Uterus (tissue), 4 donors: ENCODE measurements around the gene SHC2. TPM values are rescaled to one million over a fixed set of nuclear protein-coding genes. Genes with fewer than 3 reads are reported as not detected.
"Not testable (repeated sequence)": the region's sequence is repeated elsewhere in the genome, so short reads cannot be mapped to it uniquely, and the experiment has no call there.

Experiments used
- DNase-seq, 2 donors: peaks; one replicate each; pipeline ENCODE4 v3.0.0-alpha.2; 2019 to 2020
- H3K27ac ChIP-seq, 2 donors: fragments of 200-600 bp; sonication (generic); 1 replicate in 1 of 2; 2 replicates in 1 of 2; pipeline ENCODE4 v1.5.1; 2016 to 2018
- H3K27me3 ChIP-seq, 2 donors: fragments of 200-600 bp; sonication (generic); one replicate each; pipeline ENCODE4 v1.5.1; 2018 to 2019; ENCODE audit warnings: control low read depth in 1 of 2
- H3K36me3 ChIP-seq, 2 donors: fragments of 200-600 bp; sonication (generic); one replicate each; pipeline ENCODE4 v1.5.1; 2019; ENCODE audit warnings: control low read depth in 1 of 2
- H3K4me1 ChIP-seq, 2 donors: fragments of 200-600 bp; sonication (generic); one replicate each; pipeline ENCODE4 v1.5.1; 2018 to 2019; ENCODE audit warnings: control low read depth in 1 of 2
- H3K4me3 ChIP-seq, 2 donors: fragments of 200-600 bp; sonication (generic); 1 replicate in 1 of 2; 2 replicates in 1 of 2; pipeline ENCODE4 v1.5.1; 2018 to 2019; ENCODE audit warnings: mild to moderate bottlenecking in 1 of 2
- H3K9me3 ChIP-seq, 2 donors: fragments of 200-600 bp; sonication (generic); one replicate each; pipeline ENCODE4 v1.5.1; 2019; ENCODE audit warnings: control low read depth in 1 of 2
- POLR2A ChIP-seq, 2 donors: fragments of 450-650 bp; IDR thresholded peaks; one replicate each; pipeline ENCODE4 v1.6.1; 2016; ENCODE audit warnings: antibody characterized with exemption in 2 of 2, mild to moderate bottlenecking in 1 of 2, moderate library complexity in 1 of 2
- intact Hi-C: fragments of 100-400 bp; cut with DNase I; formaldehyde crosslinking; loops from one replicate; pipeline ENCODE4 v1.15.1; 2023; ENCODE audit warnings: low total_unique reads
- total RNA-seq, 4 donors: library from RNA; depleted of rRNA in 3 of 4; stranded (reverse); fragments of >200 nt in 3 of 4; gene quantifications; one replicate each; pipeline versions ENCODE4 v1.1.0 to v1.2.4, GENCODE V29; 2014 to 2023
- TF ChIP-seq, protein P1 (sequence below), 4 experiments: fragments of 200-600 bp in 2 of 4; fragments of 450-650 bp in 2 of 4; sonication (generic) in 2 of 4; IDR thresholded peaks; one replicate each; pipeline ENCODE4 v1.5.1; 2016 to 2019; ENCODE audit warnings: antibody characterized with exemption in 4 of 4, mild to moderate bottlenecking in 2 of 4, moderate library complexity in 1 of 4
- donor health status: DM: yes; HTN: yes; CAD: no.

SHC2 gene
- total RNA-seq, 4 donors from 2014 or later, result 2.9 to 43.6 (median 8.4) TPM

DNA sequence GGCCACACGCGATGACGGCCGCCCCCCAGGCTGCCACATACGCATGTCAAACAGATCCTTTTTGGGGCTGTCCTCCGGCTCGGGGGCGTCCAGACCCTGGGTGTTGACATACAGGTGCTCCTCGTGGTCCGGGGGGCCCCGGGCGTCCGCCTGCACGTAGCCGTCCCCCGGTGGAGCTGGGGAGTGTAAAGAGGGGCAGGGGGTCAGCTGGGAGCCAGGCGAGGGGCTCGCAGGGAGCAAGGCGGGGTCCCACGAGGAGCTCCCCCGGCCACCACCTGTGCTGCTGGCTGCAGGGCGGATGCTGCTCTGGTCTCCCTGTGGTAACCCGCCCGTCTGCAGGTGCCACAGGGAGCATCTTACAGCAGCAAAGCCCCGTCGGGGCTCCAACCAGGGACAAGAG is 35.8 kb downstream of the SHC2 start:
- H3K4me1 ChIP-seq, result no peaks in the 10 kb centered on the region
- H3K9me3 ChIP-seq, result no peaks in the 10 kb centered on the region
- no peak overlapping the region for H3K4me3 ChIP-seq
- H3K36me3 ChIP-seq, result no peaks in the 10 kb centered on the region
- no peak for DNase-seq
- TF ChIP-seq, protein P1, sequence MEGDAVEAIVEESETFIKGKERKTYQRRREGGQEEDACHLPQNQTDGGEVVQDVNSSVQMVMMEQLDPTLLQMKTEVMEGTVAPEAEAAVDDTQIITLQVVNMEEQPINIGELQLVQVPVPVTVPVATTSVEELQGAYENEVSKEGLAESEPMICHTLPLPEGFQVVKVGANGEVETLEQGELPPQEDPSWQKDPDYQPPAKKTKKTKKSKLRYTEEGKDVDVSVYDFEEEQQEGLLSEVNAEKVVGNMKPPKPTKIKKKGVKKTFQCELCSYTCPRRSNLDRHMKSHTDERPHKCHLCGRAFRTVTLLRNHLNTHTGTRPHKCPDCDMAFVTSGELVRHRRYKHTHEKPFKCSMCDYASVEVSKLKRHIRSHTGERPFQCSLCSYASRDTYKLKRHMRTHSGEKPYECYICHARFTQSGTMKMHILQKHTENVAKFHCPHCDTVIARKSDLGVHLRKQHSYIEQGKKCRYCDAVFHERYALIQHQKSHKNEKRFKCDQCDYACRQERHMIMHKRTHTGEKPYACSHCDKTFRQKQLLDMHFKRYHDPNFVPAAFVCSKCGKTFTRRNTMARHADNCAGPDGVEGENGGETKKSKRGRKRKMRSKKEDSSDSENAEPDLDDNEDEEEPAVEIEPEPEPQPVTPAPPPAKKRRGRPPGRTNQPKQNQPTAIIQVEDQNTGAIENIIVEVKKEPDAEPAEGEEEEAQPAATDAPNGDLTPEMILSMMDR (IDR thresholded peaks at IDR 0.05), result no peak
- TF ChIP-seq POLR2A (IDR thresholded peaks at IDR 0.05), result no peak
- no peaks in the 10 kb centered on the region for H3K27me3 ChIP-seq
- H3K27ac ChIP-seq, result no peak overlapping the region
- intact Hi-C loops, result no loop called here

GRCh38 chr19:424546-424945 is 36.3 kb downstream of the SHC2 start:
- no peak overlapping the region for H3K27ac ChIP-seq
- H3K4me1 ChIP-seq, result no peaks in the 10 kb centered on the region
- intact Hi-C loops, result no loop called here
- no peak for TF ChIP-seq POLR2A (IDR thresholded peaks at IDR 0.05)
- TF ChIP-seq, protein P1 (IDR thresholded peaks at IDR 0.05), result no peak
- no peak overlapping the region for H3K4me3 ChIP-seq
- no peaks in the 10 kb centered on the region for H3K9me3 ChIP-seq
- DNase-seq, result no peak
- no peaks in the 10 kb centered on the region for H3K36me3 ChIP-seq
- H3K27me3 ChIP-seq, result no peaks in the 10 kb centered on the region

DNA sequence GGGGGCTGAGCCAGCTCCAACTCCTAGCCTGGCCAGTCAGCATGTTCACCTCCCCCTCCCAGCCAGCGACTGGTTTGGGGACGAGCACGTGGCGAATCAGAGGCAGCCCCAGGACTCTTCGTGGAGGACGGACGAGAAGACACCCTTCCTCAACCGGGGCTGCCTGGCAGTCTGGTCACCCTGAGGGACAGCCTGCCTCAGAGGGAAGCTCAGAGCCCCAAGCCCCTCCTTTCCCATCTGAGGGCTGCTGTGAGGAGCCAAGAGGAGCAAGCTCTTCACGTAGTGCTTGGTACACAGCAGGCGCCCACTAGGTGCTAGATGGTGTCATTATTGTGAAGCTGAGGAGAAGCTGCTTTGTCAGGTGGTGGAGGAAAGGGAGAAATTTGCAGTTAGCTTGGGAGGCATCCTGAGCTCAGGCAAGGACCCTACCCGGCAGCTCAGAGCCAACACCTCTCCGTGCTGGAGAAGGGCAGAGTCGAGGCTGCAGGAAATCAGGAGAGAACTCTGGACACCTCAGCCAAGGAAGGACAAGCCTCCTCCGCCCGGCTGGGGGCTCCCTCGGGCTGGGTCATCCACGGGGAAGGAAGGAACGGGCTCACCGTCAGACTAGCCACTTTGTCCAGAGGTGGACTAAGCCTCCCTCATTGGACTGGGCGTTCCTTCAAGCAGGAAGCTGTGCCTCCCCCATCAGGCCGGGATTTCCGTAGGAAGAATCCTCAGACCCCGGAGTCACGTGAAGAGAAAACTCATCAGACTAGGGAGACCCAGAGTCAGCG is 37.0 kb downstream of the SHC2 start:
- H3K4me1 ChIP-seq, result no peaks in the 10 kb centered on the region

DNA sequence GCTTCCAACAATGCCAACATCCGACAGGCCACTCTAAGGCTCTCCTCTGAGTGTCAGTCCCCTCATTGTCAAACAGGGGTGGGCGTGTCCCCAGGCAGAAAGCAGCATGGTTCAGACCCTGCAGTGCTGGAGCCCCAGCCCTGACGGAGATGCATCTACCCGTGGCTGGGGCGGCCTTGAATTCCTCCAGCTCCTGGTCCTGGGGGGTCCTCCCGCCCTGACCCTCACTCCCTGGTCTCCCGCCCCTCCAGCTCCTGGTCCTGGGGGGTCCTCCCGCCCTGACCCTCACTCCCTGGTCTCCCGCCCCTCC is 38.0 kb downstream of the SHC2 start:
- H3K27ac ChIP-seq, H3K36me3 ChIP-seq, H3K4me1 ChIP-seq, H3K9me3 ChIP-seq, H3K27me3 ChIP-seq, intact Hi-C loops, H3K4me3 ChIP-seq, DNase-seq: not testable (repeated sequence)

More for the DNA sequence above, 37.0 kb downstream of the SHC2 start:
- no peak for DNase-seq
- H3K9me3 ChIP-seq, result no peaks in the 10 kb centered on the region
- H3K4me3 ChIP-seq, result no peak overlapping the region
- H3K36me3 ChIP-seq, result no peaks in the 10 kb centered on the region
- TF ChIP-seq POLR2A (IDR thresholded peaks at IDR 0.05), result no peak
- TF ChIP-seq, protein P1 (IDR thresholded peaks at IDR 0.05), result no peak
- no peak overlapping the region for H3K27ac ChIP-seq
- no peaks in the 10 kb centered on the region for H3K27me3 ChIP-seq
- intact Hi-C loops, result no loop called here

GRCh38 chr19:422213-422916 is 38.5 kb downstream of the SHC2 start:
- no peak for DNase-seq

More at GRCh38 chr19:422213-422916, 38.5 kb downstream of the SHC2 start:
- Histone ChIP-seq H3K27ac (no peak overlapping the region), H3K36me3 (no peaks in the 10 kb centered on the region), H3K9me3 (no peaks in the 10 kb centered on the region), H3K27me3 (no peaks in the 10 kb centered on the region), H3K4me3 (no peak overlapping the region), H3K4me1 (no peaks in the 10 kb centered on the region)
- TF ChIP-seq, protein P1 (IDR thresholded peaks at IDR 0.05), result no peak
- TF ChIP-seq POLR2A (IDR thresholded peaks at IDR 0.05), result no peak
- intact Hi-C loops, result no loop called here
